Hematopoietic multipotent progenitor cell treated with erythropoietin and hydrocortisone succinate and interleukin-3 and kit ligand, for 17 days (in vitro differentiated cells): ENCODE data around the gene BMF.

Experiments used
- DNase-seq: peaks from one replicate; pipeline ENCODE4 v3.0.0-alpha.2; 2015; ENCODE audit warnings: low spot score

BMF gene

GRCh38 chr15:40103864-40104271, 4.8 kb downstream of the BMF start:
- no peak for DNase-seq

DNA sequence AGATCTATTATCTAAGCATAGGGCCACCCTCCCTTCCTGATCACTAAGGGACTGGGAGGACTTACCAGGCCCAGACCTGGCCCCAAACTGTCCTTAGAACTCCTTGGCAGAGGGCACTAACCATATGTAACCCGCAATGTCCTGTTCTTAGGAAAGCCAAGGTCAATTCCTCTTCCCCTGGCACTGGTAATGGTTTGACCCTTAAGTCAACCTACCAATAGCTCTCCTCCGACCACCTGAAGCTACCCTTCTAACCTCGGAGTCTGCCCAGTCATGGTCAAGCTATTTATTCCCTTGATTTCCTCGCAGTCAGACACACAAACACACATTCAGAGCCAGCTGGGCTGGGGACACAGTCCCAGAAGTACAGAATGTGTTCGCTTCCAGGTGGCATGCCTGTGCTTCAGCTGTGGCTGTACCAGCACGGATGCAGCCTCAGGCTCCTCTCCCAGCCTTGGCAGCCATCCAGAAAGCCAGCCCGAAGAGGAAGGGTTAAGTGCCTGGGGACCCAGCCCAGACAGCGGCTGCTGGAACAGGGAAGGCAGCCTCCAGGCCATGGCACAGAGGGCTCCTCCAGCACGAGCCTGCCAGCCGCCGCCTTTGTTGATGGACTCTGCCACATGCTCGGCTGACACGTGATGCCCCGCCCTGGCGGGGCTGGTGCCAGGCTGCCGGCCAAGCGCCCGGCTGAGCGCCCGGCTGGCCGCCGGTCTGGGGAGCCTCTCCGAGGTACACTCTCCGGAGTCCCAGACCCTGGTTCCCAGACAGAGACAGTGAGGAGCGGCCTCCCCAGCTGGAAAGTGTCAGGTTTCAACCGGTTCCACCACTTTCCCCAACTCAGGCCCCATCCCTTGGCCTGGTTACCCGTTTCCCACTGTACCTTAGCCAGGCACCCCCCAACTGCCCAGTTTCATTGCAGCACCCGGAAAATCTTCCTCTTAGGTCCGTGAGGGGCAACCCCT, 5.5 kb downstream of the BMF start:
- DNase-seq: no peak

DNA sequence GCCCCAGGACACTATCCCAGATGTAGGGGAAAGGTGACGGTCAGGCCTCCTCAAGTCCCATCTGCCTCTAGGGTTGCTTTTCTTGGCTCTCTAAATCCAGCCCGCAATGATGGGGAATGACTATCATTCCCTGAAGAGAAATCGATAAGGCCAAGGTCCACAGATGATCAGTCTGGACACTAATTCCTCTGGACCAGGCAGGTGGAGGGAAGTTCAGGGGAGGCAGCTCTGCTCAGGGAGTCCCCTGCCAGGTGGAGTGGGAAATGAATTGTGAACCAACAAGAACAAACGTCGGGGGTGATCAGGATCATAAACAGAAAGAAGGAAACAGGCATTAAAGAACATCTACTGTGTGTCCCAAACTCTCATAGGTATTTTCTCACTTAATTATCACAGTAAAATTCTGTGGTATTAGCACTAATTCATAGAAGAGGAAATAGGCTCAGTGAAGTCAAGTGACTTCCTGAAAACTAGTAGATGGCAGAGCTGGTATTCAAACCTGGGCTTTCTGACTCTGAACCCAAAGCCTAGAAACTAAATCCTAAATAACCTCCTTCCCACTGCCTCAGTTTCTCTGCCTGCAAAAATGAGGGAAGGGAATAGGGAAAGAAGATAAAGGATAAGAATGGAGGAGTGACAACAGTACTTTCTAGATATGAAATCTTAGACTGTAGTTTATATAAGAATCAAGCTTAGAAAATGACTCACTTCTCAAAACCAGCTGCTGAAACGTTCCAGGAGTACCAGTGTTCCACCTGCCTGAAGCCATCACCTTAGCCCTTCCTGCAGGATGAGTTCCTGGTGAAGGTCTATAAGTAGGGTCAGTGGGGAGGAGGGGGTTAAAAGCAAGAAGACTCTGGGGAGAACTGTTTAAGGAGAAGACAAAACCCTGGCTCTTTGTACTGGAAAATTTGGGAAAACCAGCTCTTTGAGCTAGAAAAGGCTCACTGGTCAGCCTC, 7.5 kb downstream of the BMF start:
- DNase-seq: no peak

GRCh38 chr15:40100123-40100946, 8.3 kb downstream of the BMF start:
- no peak for DNase-seq

GRCh38 chr15:40098489-40099261, 10.0 kb downstream of the BMF start:
- no peak for DNase-seq

DNA sequence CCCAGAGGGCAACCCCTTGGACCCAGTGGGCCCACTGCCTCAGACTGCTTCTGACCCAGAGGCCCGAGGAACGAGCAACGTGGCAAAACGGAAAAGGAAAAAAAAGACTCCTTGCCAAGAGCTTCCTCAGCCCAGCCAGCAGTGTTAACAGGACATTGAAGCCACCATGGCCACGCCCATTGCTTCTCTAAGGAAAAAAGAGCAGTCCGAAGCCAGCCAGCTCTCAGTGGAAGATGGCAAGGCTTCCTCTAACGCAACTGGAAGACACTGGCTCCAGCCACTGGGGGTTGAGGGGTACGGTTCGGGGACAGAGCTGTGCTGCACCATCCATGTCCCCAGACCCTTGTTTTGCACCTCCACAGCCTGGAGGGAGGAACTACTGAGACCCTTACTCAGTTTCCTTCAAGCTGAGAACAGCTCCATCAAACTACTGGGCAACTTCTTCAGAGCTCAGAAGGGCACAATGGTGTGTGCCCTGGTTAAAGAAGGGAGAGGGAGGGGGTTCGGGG, 10.7 kb downstream of the BMF start:
- DNase-seq: no peak

DNA sequence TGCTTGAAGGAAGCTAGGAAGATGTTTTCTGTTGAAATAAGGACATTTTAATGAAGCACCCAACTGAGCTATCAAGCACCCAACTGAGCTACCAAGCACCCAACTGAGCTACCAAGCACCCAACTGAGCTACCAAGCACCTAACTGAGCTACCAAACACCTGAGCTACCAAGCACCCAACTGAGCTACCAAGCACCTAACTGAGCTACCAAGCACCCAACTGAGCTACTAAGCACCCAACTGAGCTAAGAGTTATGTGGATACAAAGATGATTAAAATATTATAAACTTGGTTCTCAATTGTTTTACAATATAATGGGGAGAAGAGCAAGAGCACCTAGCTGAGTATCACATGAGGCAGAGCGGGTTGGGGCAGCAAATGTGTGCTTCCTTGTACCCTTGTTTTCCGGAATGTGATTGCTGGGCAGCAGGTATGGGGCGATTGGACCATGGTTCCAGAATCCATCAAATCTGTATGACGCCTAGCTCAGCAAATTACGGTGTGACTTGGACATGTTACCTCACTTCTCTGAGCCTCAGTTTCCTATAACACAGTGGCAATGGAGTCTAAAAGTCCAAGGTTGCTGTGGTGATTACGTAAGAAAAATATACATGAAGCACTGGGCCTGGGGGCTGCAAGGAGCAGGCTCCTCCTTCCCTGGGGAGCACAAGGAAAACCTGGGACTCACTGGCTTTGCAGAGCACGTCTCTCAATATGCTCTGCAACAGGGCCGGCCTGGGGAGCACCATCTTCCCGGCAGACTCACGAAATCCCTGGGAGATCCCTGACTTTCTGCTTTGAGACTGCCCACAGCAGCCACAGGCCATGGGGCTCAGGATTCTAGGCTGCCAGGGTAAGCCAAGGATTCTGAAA, 11.3 kb downstream of the BMF start:
- DNase-seq: no peak

DNA sequence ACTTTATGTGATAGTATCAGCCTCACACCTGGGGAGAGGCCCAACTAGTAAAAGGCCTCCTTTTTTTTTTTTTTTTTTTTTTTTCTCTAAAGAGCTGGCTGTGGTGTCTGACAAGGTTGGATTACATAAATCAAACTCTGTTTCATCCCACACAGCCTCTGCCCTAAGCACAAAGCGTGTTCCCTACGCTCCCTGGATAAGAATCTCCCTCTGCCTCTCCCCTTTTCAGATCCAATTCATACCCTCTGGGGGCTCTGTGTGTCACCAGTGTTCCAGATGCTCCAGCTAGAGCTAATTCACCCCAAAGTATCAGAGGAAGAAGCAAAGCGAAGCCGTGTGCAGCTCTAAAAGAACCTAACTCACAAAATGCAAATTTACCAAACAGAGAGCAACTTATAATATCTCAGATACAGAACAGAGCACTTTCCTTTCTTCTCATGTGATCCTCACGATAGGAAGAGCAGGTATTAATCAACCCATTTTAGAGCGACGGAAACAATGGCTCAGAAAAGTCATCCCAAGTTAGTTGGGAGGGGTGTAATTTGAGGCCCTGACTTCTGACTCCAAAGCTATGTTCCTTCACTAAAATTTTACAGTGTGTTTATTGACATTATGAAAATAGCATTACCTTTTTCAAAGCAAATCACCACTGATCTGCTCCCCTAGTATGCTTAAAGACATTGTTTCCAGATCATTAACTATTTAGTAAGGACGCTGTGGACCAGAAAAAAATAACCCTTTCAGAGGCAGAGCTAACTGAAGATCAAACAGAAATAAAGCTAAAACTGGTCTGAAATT, 12.4 kb downstream of the BMF start:
- no peak for DNase-seq

DNA sequence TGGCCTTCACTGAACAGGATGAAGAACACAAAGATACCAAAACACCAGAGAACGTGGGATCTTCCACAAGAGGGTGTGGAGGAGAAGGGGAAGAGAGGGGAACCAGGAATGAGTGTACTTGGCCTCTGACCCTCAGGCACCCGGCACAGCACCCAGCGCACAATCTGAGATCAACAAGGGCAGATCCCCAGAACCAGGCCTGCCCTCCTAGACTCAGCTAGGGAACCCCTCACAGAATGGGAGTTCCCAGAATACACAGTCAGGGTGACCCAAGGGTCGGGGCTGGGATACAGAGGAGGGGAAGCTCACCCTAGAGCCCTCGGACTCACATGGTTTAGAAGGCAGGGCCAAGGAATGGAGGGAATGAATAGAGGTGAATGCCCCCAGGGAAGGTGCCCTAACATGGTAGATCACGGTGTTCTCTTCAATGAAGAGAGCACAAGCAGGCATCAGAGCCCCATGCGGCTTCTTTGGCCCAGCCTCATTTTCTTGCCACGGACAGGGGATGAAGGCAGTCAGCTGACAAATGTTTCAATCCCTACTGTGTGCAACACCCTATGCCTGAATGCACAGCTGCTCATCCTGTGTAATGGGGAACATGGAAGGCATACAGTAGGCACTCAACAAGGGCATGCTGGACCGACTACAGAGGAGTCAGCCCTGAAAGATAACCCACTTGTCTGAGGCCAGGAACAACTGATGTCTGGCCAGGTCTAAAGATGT, 13.1 kb downstream of the BMF start:
- DNase-seq: no peak

- DNase-seq: no peak
These were observed 14.5 kb downstream of the BMF start for GRCh38 chr15:40094156-40094555.

GRCh38 chr15:40092979-40093869, 15.5 kb downstream of the BMF start:
- DNase-seq: no peak

- DNase-seq: no peak
These were observed 16.3 kb downstream of the BMF start for GRCh38 chr15:40092256-40092978.

GRCh38 chr15:40091861-40092255, 16.8 kb downstream of the BMF start:
- DNase-seq: no peak

DNA sequence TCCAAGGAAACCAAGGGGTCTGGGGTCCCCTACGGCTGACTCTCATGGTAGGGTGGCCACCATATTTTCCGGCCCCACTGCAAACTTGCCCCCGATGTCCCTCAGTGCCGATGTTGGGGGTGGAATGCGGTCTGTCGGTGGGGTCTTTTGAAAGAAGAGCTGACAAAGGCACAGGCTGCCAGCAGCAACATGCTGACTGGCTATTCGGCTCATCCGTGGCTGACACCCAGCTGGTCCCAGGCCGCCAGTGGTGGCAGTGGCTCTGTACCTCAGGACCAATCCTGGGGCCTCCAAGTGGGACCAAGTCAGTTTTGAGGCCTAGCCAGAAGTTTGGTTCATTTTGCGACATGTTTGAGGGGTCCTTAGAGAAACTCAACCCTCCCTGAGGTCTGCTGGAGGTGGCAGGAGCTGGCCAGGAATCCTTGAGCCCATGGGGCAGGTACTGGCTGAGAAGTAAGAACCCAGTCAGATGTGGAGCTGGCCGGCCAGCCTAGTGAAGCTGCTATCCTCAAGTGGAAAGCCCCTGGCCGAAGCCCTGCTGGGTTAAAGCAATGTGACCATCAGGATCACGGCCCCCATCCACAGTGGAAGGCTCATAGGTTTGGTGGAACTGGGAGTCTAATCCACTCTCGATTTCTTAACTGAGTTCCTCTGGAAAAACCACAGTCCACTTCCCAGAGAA, 17.8 kb downstream of the BMF start:
- DNase-seq: no peak

- no peak for DNase-seq
These were observed 19.5 kb downstream of the BMF start for GRCh38 chr15:40088929-40089755.
